ENCODE results near the gene SPATA20. TPM values are rescaled to one million over a fixed set of nuclear protein-coding genes. Genes with fewer than 3 reads are reported as not detected.

SPATA20 gene
- polyA plus RNA-seq, 1 donor = 34.9 TPM

DNA sequence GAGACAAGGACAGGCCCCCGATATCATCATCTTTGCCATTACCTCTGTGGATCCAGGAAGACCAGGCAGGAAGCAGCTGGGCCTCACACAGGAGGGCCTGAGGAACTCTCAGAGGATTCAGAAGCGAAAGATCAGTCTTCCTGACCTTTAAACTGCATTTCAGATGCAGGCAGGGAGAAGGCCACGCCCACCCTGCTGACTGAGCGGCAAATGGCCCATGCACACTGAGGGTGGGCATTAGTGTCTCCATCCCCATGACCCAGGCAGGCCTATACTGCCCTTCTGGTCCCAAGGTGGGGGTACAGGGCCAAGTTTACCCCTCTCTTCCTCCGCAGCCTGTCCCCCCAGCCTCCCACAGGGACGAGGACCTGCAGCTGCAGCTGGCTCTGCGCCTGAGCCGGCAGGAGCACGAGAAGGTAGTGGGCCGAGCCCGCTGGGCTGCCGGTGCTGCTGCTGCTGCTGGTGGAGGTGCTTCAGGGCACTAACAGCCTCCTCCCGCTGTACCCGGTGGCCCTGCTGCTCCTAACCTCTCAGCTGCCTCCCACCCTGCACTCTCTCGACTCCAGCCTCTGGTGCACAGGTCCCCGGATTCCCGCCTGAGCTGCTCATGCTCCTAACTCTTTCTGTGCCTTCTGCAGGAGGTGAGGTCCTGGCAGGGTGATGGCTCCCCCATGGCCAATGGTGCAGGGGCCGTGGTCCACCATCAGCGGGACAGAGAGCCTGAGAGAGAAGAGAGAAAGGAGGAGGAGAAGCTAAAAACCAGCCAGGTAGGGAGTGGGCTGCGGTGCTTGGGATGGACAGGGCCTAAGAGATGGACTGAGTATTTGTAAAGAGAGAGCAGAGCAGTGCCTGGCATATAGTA is 8.2 kb upstream of the SPATA20 start:
- DNase-seq = no peak

DNA sequence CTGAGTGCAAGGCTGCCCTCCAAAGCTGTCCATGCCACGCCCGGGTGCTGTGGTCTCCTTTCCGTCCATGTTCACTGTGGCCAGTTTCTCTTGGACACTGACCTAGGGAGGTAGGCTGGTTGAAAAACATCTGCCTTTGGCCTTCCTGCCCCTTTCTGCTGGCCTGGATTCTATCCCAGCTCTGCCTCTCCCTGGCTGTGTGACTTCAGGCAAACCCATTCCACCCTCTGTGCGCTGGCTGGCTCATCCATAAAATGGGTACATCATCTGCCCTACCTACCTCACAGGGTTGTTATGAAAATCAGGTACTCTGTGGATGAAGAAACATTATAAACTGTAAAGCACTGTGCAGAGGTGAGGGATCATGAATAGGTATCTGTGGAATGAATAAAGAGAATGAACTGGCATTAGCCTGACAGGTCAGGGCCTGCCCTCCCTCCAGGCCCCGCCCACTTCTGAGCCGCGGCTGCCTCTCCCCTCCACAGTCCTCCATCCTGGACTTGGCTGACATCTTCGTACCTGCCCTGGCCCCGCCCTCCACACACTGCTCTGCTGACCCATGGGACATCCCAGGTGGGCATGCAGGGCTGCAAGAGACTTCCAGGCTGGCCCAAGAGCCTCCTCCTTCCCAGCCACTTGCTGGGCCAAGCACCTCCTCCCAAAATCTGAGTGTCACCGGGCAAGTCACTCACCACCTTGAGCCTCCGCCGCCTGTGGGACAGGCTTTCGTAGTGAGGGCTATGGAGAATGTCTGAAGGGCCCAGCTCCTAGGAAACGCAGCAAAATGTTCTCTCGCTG is 7.0 kb upstream of the SPATA20 start:
- DNase-seq = no peak

DNA sequence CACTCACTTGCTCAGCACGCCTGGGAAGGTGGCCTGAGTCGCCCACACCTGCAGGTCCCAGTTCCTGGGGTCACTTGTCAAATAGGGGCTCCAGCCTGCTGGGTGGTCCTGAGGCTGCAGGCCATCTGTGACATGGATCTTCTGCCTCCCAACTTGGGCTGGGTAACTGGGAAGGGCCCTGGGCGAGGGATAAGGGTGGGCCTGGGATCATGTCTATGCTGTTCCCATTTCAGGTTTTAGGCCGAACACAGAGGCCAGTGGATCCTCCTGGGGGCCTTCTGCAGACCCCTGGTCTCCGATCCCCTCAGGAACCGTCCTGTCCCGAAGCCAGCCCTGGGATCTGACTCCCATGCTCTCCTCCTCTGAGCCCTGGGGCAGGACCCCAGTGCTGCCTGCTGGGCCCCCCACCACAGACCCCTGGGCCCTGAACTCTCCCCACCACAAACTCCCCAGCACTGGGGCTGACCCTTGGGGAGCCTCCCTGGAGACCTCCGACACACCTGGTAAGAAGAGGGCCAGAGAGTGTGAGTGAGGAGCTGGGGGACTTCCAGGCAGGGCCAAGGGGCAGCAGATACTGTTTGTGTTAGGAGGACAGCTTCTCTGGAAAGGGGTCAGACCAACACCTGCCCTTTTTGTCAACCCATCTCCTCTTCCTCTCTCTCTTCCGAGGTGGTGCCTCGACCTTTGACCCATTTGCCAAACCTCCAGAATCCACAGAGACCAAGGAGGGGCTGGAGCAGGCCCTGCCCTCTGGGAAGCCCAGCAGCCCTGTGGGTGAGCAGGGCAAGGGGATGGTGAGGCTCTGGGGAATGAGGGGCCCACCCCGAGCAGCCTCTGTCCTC is 6.2 kb upstream of the SPATA20 start:
- DNase-seq = no peak

GRCh38 chr17:50541402-50541715 is 5.6 kb upstream of the SPATA20 start:
- DNase-seq = no peak

DNA sequence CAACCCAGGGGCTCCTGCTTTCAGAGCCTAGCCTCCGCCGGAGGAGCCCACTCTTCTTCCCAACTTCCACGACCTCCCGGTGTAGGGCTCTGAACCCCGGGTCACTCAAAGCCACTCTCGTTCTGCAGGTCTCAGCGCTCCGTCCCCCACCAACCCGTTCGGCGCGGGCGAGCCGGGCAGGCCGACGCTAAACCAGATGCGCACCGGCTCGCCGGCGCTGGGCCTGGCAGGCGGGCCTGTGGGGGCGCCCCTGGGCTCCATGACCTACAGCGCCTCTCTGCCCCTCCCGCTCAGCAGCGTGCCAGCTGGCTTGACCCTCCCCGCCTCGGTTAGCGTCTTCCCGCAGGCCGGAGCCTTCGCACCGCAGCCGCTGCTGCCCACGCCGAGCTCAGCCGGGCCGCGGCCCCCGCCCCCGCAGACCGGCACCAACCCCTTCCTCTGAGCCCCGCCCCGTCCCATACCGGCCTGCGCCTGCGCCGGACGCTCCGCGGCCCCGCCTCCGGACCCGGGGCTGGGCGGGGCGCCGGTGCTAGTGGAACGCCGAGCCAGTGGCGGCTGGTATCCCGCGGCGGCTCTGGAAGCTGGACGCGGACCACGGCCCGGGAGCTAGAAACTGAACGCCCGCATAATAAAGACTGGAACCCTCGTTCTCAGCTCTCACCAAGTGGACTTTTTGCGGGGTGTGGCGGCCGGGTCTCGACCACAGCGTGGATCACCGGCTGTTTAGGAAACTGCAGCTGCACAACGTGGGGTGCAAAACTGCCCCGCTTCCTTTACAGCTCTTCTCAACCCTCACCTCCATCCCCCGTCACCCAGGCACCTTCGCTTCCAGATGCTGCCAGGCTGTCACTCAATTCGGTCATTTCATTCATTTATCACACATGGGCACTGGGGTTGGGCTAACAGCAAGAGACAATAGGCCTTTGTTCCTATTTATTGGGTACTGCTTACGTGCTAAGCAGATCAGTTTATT is 5.0 kb upstream of the SPATA20 start:
- DNase-seq = peak; percentile 88

GRCh38 chr17:50542795-50543774 is 3.9 kb upstream of the SPATA20 start:
- DNase-seq = no peak

GRCh38 chr17:50544516-50544915 is 2.5 kb upstream of the SPATA20 start:
- DNase-seq = no peak

GRCh38 chr17:50545311-50545710 is 1.7 kb upstream of the SPATA20 start:
- no peak for DNase-seq

DNA sequence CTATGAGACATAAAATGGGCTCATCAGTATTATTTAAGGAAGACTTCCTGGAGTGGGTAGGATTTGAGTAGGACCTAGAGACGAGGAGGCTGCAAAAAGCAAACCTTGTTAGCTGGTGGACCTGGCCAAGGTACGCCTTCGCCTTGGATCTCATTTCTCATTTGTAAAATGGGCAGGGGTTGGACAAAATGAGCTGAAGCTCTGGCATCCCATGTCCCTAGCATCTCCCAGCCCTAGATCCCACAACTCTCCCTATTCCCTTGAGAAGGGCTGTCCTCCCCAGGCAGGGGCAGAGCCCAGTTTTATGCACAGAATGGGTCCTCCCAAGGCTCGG is 306 bp upstream of the SPATA20 start:
- no peak for DNase-seq

GRCh38 chr17:50547736-50548083 is 736 bp downstream of the SPATA20 start:
- DNase-seq = no peak

GRCh38 chr17:50548831-50549230 is 1.9 kb downstream of the SPATA20 start:
- DNase-seq = no peak

DNA sequence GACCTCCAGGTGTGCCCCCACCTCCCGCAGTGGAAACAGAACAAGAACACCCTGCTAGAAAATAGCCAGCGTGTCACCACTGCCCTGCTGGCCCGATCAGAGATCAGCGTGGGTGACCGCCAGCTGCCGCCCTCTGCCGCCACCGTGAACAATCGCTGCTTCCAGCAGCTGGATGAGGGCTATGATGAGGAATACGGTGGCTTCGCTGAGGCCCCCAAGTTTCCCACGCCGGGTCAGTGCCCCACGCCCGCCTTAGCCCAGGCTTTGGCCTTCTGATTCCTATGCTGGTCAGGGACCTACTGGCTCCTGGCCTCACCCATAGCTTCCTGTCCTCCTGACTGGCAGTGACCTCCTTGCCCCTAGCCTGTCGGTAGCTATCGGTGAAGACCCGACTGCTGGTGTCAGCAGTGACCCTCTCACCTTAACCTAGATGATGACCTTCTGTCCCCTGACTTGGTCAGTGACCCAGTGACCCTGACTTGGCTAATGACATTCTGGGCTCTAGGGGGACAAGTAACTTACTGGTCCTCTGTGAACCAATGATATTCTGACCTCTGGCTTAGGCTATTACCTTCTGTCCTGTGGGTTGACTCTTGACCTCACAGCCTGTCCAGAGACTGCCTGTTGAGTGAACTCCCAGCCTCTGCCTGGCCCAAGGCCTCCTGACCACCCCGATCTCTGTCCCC is 2.4 kb downstream of the SPATA20 start:
- no peak for DNase-seq

DNA sequence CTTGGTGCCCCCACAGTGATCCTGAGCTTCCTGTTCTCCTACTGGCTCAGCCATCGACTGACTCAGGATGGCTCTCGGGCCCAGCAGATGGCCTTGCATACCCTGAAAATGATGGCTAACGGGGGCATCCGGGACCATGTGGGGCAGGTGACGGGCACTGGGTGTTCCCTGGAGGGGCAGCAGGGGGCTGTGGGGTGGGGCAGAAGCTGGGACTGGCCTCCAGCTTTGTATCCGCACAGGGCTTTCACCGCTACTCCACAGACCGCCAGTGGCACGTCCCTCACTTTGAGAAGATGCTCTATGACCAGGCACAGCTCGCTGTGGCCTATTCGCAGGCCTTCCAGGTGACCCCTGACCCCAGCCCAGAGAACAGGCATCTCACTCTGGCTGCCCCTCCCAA is 3.0 kb downstream of the SPATA20 start:
- no peak for DNase-seq

DNA sequence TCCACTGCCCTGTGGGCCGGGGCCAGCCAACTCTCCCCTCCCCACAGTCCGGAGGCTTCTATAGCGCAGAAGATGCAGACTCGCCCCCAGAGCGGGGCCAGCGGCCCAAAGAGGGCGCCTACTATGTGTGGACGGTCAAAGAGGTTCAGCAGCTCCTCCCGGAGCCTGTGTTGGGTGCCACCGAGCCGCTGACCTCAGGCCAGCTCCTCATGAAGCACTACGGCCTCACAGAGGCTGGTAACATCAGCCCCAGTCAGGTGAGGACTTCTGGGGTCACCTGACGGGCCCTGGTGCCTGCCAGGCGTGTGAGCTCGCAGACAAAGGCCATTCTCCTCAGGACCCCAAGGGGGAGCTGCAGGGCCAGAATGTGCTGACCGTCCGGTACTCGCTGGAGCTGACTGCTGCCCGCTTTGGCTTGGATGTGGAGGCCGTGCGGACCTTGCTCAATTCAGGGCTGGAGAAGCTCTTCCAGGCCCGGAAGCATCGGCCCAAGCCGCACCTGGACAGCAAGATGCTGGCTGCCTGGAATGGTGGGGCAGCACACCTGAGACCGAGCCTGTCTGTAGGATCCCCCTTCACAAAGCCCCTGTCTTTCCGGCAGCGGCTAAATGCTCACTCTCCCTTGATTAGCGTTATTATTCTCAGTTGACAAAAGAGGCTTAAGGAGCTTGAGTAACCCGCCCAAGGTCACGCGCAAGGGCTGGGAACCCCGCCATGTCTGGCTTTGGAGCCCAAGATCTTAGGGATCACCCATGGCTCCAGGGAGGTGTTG is 3.9 kb downstream of the SPATA20 start:
- peak; percentile 86 for DNase-seq

- no peak for DNase-seq
Observed at GRCh38 chr17:50551433-50551815, 4.5 kb downstream of the SPATA20 start.

DNA sequence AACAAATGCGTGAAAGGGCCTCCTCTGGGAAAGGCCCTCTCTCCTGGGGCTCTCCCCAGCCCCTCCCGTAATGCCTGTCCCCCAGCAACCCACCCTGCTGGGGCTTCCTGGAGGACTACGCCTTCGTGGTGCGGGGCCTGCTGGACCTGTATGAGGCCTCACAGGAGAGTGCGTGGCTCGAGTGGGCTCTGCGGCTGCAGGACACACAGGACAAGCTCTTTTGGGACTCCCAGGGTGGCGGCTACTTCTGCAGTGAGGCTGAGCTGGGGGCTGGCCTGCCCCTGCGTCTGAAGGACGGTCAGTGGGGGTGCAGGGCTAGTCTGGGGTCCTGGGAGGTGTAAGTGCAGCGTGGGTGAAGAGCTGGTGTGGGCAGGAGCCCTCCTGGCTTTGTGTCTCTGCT is 4.9 kb downstream of the SPATA20 start:
- DNase-seq = no peak

DNA sequence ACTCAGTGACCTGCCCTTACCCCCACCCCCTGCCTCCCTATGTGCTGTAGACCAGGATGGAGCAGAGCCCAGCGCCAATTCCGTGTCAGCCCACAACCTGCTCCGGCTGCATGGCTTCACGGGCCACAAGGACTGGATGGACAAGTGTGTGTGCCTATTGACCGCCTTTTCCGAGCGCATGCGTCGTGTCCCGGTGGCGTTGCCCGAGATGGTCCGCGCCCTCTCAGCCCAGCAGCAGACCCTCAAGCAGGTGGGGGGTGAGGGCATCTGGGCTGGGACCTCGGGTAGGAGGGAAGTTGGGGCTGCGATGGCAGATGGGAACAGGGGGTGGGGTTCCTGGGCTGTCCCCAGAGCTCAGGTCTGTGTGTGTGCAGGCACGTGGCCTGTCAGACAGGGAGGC is 7.2 kb downstream of the SPATA20 start:
- no peak for DNase-seq

- DNase-seq = no peak
Observed at GRCh38 chr17:50556803-50557202, 9.8 kb downstream of the SPATA20 start.

DNA sequence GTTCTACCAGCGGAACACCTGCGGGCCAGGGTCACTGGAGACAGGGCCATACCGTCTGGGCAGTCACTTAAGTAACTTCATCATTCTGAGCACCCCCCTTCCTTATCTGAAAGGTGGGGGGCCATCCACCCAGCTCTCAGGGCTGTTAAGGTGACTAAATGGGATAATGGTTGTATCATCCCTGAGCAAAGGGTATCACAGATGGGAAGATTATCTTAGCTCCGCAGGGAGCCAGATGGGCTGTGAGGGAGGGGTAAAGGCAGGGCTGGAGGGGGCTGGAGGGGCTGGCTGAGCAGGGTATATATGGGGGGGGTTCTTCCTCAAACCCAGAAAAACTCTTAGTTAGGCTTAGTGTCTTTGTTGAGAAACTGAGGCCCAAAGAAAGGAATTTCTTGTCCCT is 10.7 kb downstream of the SPATA20 start:
- DNase-seq = no peak
